Measurements from ENCODE around the gene C6orf141. TPM values are rescaled to one million over a fixed set of nuclear protein-coding genes. Genes with fewer than 3 reads are reported as not detected.

Gene C6orf141
- total and polyA plus RNA-seq, 2 experiments from 2014 or later, result 5.2 to 6.4 TPM

DNA sequence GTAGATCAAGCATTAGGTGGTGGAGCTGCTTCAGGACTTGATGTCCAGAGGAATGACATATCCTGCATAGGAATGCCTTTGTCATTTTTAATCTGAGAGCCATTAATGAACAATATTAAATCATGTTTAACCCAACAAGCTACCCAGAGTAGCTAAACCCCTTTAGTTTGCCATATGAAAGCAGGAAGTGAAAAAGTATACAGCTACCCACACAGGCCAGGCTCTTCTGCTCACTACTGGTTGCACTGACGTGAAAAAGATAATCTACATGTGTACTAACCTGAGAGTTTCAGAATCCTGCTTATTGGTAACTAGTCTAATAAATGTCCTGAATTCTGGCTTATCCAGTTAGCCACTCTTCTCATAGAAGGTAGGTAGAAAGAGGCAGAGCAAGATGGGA, 30.8 kb upstream of the C6orf141 start:
- Histone ChIP-seq H3K9me2 (ENCODE audit: insufficient read depth) (no peaks in the 10 kb centered on the region), H3K27ac (ENCODE audit: low read depth) (no peak overlapping the region), H3K36me3 (ENCODE audit: insufficient read depth) (no peaks in the 10 kb centered on the region), H3K4me3 (no peak overlapping the region), H3K27me3 (ENCODE audit: insufficient read depth) (no peaks in the 10 kb centered on the region), H3K4me2 (no peak overlapping the region), H3K79me2 (replicated peaks; ENCODE audit: insufficient read depth) (no peaks in the 10 kb centered on the region), H2AFZ (no peak overlapping the region), H4K20me1 (replicated peaks; ENCODE audit: insufficient read depth) (no peaks in the 10 kb centered on the region), H3K4me1 (ENCODE audit: insufficient read depth) (no peaks in the 10 kb centered on the region), H3F3A (replicated peaks; ENCODE audit: low read depth) (no peaks in the 10 kb centered on the region)
- peaks cover 2% of the 10 kb centered on the region for H3K27me3 Mint-ChIP-seq (ENCODE audit: insufficient read depth, low read depth, poor library complexity)
- no peak for DNase-seq (ENCODE audit: low spot score)
- H3K27ac Mint-ChIP-seq, result no peak overlapping the region
- TF ChIP-seq POLR2AphosphoS5 (IDR thresholded peaks at IDR 0.05; ENCODE audit: low read depth) (no peak), STAT1 (IDR thresholded peaks at IDR 0.05; ENCODE audit: unreplicated experiment) (no peak), NANOG (IDR thresholded peaks at IDR 0.05; ENCODE audit: borderline replicate concordance) (no peak), CREB1 (CRISPR knock-in tag; IDR thresholded peaks at IDR 0.05; ENCODE audit: low read depth) (no peak), ZNF114 (CRISPR knock-in tag; IDR thresholded peaks at IDR 0.05) (no peak), EZH2phosphoT487 (IDR thresholded peaks at IDR 0.05; ENCODE audit: unreplicated experiment) (no peak), EZH2 (IDR thresholded peaks at IDR 0.05; ENCODE audit: low read depth, unreplicated experiment) (no peak), ZNF331 (CRISPR knock-in tag; IDR thresholded peaks at IDR 0.05; ENCODE audit: low read depth) (no peak), JUNB (IDR thresholded peaks at IDR 0.05; ENCODE audit: unreplicated experiment) (no peak)
- TF ChIP-seq, protein P1, sequence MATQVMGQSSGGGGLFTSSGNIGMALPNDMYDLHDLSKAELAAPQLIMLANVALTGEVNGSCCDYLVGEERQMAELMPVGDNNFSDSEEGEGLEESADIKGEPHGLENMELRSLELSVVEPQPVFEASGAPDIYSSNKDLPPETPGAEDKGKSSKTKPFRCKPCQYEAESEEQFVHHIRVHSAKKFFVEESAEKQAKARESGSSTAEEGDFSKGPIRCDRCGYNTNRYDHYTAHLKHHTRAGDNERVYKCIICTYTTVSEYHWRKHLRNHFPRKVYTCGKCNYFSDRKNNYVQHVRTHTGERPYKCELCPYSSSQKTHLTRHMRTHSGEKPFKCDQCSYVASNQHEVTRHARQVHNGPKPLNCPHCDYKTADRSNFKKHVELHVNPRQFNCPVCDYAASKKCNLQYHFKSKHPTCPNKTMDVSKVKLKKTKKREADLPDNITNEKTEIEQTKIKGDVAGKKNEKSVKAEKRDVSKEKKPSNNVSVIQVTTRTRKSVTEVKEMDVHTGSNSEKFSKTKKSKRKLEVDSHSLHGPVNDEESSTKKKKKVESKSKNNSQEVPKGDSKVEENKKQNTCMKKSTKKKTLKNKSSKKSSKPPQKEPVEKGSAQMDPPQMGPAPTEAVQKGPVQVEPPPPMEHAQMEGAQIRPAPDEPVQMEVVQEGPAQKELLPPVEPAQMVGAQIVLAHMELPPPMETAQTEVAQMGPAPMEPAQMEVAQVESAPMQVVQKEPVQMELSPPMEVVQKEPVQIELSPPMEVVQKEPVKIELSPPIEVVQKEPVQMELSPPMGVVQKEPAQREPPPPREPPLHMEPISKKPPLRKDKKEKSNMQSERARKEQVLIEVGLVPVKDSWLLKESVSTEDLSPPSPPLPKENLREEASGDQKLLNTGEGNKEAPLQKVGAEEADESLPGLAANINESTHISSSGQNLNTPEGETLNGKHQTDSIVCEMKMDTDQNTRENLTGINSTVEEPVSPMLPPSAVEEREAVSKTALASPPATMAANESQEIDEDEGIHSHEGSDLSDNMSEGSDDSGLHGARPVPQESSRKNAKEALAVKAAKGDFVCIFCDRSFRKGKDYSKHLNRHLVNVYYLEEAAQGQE (IDR thresholded peaks at IDR 0.05; ENCODE audit: unreplicated experiment), result no peak
- TF ChIP-seq, protein P2, sequence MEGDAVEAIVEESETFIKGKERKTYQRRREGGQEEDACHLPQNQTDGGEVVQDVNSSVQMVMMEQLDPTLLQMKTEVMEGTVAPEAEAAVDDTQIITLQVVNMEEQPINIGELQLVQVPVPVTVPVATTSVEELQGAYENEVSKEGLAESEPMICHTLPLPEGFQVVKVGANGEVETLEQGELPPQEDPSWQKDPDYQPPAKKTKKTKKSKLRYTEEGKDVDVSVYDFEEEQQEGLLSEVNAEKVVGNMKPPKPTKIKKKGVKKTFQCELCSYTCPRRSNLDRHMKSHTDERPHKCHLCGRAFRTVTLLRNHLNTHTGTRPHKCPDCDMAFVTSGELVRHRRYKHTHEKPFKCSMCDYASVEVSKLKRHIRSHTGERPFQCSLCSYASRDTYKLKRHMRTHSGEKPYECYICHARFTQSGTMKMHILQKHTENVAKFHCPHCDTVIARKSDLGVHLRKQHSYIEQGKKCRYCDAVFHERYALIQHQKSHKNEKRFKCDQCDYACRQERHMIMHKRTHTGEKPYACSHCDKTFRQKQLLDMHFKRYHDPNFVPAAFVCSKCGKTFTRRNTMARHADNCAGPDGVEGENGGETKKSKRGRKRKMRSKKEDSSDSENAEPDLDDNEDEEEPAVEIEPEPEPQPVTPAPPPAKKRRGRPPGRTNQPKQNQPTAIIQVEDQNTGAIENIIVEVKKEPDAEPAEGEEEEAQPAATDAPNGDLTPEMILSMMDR (conservative IDR thresholded peaks at IDR 0.05; ENCODE audit: low read depth in 2 of 2), result no peak
- TF ChIP-seq, protein P3, sequence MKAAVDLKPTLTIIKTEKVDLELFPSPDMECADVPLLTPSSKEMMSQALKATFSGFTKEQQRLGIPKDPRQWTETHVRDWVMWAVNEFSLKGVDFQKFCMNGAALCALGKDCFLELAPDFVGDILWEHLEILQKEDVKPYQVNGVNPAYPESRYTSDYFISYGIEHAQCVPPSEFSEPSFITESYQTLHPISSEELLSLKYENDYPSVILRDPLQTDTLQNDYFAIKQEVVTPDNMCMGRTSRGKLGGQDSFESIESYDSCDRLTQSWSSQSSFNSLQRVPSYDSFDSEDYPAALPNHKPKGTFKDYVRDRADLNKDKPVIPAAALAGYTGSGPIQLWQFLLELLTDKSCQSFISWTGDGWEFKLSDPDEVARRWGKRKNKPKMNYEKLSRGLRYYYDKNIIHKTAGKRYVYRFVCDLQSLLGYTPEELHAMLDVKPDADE (IDR thresholded peaks at IDR 0.05), result no peak
- TF ChIP-seq, protein P4, sequence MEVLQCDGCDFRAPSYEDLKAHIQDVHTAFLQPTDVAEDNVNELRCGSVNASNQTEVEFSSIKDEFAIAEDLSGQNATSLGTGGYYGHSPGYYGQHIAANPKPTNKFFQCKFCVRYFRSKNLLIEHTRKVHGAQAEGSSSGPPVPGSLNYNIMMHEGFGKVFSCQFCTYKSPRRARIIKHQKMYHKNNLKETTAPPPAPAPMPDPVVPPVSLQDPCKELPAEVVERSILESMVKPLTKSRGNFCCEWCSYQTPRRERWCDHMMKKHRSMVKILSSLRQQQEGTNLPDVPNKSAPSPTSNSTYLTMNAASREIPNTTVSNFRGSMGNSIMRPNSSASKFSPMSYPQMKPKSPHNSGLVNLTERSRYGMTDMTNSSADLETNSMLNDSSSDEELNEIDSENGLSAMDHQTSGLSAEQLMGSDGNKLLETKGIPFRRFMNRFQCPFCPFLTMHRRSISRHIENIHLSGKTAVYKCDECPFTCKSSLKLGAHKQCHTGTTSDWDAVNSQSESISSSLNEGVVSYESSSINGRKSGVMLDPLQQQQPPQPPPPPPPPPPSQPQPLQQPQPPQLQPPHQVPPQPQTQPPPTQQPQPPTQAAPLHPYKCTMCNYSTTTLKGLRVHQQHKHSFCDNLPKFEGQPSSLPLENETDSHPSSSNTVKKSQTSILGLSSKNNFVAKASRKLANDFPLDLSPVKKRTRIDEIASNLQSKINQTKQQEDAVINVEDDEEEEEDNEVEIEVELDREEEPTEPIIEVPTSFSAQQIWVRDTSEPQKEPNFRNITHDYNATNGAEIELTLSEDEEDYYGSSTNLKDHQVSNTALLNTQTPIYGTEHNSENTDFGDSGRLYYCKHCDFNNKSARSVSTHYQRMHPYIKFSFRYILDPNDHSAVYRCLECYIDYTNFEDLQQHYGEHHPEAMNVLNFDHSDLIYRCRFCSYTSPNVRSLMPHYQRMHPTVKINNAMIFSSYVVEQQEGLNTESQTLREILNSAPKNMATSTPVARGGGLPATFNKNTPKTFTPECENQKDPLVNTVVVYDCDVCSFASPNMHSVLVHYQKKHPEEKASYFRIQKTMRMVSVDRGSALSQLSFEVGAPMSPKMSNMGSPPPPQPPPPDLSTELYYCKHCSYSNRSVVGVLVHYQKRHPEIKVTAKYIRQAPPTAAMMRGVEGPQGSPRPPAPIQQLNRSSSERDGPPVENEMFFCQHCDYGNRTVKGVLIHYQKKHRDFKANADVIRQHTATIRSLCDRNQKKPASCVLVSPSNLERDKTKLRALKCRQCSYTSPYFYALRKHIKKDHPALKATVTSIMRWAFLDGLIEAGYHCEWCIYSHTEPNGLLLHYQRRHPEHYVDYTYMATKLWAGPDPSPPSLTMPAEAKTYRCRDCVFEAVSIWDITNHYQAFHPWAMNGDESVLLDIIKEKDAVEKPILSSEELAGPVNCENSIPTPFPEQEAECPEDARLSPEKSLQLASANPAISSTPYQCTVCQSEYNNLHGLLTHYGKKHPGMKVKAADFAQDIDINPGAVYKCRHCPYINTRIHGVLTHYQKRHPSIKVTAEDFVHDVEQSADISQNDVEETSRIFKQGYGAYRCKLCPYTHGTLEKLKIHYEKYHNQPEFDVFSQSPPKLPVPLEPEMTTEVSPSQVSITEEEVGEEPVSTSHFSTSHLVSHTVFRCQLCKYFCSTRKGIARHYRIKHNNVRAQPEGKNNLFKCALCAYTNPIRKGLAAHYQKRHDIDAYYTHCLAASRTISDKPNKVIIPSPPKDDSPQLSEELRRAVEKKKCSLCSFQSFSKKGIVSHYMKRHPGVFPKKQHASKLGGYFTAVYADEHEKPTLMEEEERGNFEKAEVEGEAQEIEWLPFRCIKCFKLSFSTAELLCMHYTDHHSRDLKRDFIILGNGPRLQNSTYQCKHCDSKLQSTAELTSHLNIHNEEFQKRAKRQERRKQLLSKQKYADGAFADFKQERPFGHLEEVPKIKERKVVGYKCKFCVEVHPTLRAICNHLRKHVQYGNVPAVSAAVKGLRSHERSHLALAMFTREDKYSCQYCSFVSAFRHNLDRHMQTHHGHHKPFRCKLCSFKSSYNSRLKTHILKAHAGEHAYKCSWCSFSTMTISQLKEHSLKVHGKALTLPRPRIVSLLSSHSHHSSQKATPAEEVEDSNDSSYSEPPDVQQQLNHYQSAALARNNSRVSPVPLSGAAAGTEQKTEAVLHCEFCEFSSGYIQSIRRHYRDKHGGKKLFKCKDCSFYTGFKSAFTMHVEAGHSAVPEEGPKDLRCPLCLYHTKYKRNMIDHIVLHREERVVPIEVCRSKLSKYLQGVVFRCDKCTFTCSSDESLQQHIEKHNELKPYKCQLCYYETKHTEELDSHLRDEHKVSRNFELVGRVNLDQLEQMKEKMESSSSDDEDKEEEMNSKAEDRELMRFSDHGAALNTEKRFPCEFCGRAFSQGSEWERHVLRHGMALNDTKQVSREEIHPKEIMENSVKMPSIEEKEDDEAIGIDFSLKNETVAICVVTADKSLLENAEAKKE (CRISPR knock-in tag; IDR thresholded peaks at IDR 0.05), result no peak
- H3K9me3 Mint-ChIP-seq, result no peaks in the 10 kb centered on the region
- no peak for ATAC-seq
- H3K4me3 Mint-ChIP-seq, result no peak overlapping the region
- H3K4me1 Mint-ChIP-seq, result no peaks in the 10 kb centered on the region
- H3K36me3 Mint-ChIP-seq (ENCODE audit: low read depth), result no peaks in the 10 kb centered on the region

Data from GM23338 (cell line).